ENCODE measurements around the gene BDNF. TPM values are rescaled to one million over a fixed set of nuclear protein-coding genes. Genes with fewer than 3 reads are reported as not detected.

Gene BDNF
- polyA plus RNA-seq, 1 donor from 2014 or later = not detected

- Histone ChIP-seq H3K36me3 (ENCODE audit: insufficient read depth, low read length) (no peaks in the 10 kb centered on the region), H3K27me3 (ENCODE audit: insufficient read depth, low read depth, low read length) (no peaks in the 10 kb centered on the region), H3K4me3 (ENCODE audit: low read length) (no peak overlapping the region), H3K4me2 (ENCODE audit: low read length) (no peak overlapping the region), H3K27ac (ENCODE audit: low read length) (no peak overlapping the region), H3F3A (ENCODE audit: insufficient read depth, low read length, poor library complexity, severe bottlenecking) (no peaks in the 10 kb centered on the region), H3K9me2 (ENCODE audit: insufficient read depth, low read length) (no peaks in the 10 kb centered on the region), H2AFZ (ENCODE audit: low read depth, low read length) (no peak overlapping the region), H3K9ac (ENCODE audit: low read length) (no peak overlapping the region), H3K79me2 (replicated peaks; ENCODE audit: insufficient read depth, low read length) (no peaks in the 10 kb centered on the region), H3K9me3 (ENCODE audit: low read length) (no peaks in the 10 kb centered on the region), H4K20me1 (ENCODE audit: insufficient read depth) (no peaks in the 10 kb centered on the region)
- TF ChIP-seq TAF1 (IDR thresholded peaks at IDR 0.05; ENCODE audit: low read depth) (no peak), EP300 (conservative IDR thresholded peaks at IDR 0.05; ENCODE audit: poor library complexity, severe bottlenecking) (no peak), REST (IDR thresholded peaks at IDR 0.05; ENCODE audit: borderline replicate concordance) (no peak), RAD21 (conservative IDR thresholded peaks at IDR 0.05) (no peak), POLR2AphosphoS5 (IDR thresholded peaks at IDR 0.05) (no peak), MXI1 (conservative IDR thresholded peaks at IDR 0.05; ENCODE audit: poor library complexity, severe bottlenecking) (no peak), SMC3 (conservative IDR thresholded peaks at IDR 0.05; ENCODE audit: poor library complexity) (no peak), EZH2 (IDR thresholded peaks at IDR 0.05; ENCODE audit: borderline replicate concordance, insufficient read depth, low read length, poor library complexity, severe bottlenecking) (no peak), CTCF (IDR thresholded peaks at IDR 0.05; ENCODE audit: poor library complexity, severe bottlenecking) (no peak)
Observed at GRCh38 chr11:27623945-27624523, 76.2 kb downstream of the BDNF start.

GRCh38 chr11:27622541-27623300, 77.5 kb downstream of the BDNF start:
- Histone ChIP-seq H3K9ac (ENCODE audit: low read length) (no peak overlapping the region), H3F3A (ENCODE audit: insufficient read depth, low read length, poor library complexity, severe bottlenecking) (no peaks in the 10 kb centered on the region), H3K9me3 (ENCODE audit: low read length) (no peaks in the 10 kb centered on the region), H3K36me3 (ENCODE audit: insufficient read depth, low read length) (no peaks in the 10 kb centered on the region), H3K79me2 (replicated peaks; ENCODE audit: insufficient read depth, low read length) (no peaks in the 10 kb centered on the region), H3K27ac (ENCODE audit: low read length) (no peak overlapping the region), H4K20me1 (ENCODE audit: insufficient read depth) (no peaks in the 10 kb centered on the region), H3K27me3 (ENCODE audit: insufficient read depth, low read depth, low read length) (no peaks in the 10 kb centered on the region), H3K4me3 (ENCODE audit: low read length) (no peak overlapping the region), H2AFZ (ENCODE audit: low read depth, low read length) (no peak overlapping the region), H3K4me2 (ENCODE audit: low read length) (no peak overlapping the region), H3K9me2 (ENCODE audit: insufficient read depth, low read length) (no peaks in the 10 kb centered on the region)
- TF ChIP-seq POLR2AphosphoS5 (IDR thresholded peaks at IDR 0.05) = no peak
- TF ChIP-seq CTCF (IDR thresholded peaks at IDR 0.05; ENCODE audit: poor library complexity, severe bottlenecking) = no peak
- TF ChIP-seq EP300 (conservative IDR thresholded peaks at IDR 0.05; ENCODE audit: poor library complexity, severe bottlenecking) = no peak
- no peak for TF ChIP-seq TAF1 (IDR thresholded peaks at IDR 0.05; ENCODE audit: low read depth)
- no peak for TF ChIP-seq REST (IDR thresholded peaks at IDR 0.05; ENCODE audit: borderline replicate concordance)
- TF ChIP-seq EZH2 (IDR thresholded peaks at IDR 0.05; ENCODE audit: borderline replicate concordance, insufficient read depth, low read length, poor library complexity, severe bottlenecking) = no peak
- TF ChIP-seq RAD21 (conservative IDR thresholded peaks at IDR 0.05) = no peak

Measured in neural cell (in vitro differentiated cells).